DOHH2 (cell line): Measurements from ENCODE around the gene SHCBP1L.

Source experiments
- CTCF ChIP-seq: fragments of 200-600 bp; sonication (generic); IDR thresholded peaks from one replicate; pipeline ENCODE4 v1.5.1; 2014; ENCODE audit warnings: antibody characterized with exemption, mild to moderate bottlenecking, low read depth, low read length; ENCODE audit not compliant: poor library complexity, severe bottlenecking
- EZH2phosphoT487 ChIP-seq: fragments of 200-600 bp; sonication (generic); IDR thresholded peaks from 2 replicates; pipeline ENCODE4 v1.6.1; 2017; ENCODE audit warnings: borderline replicate concordance, mild to moderate bottlenecking, antibody characterized with exemption, low read length, moderate library complexity, mixed read lengths

- TF ChIP-seq CTCF (no peak), EZH2phosphoT487 (no peak)
Measured at GRCh38 chr1:182955596-182956588, 2.9 kb upstream of the SHCBP1L start.
